HepG2 (cell line): ENCODE data around the gene ZFR2. TPM values are rescaled to one million over a fixed set of nuclear protein-coding genes. Genes with fewer than 3 reads are reported as not detected.

Experiments used
- ATAC-seq: fragments of 200-7000 bp; cut with Tn5 transposase; 3 replicates; pipeline ENCODE4 v1.9.1; 2020; ENCODE audit warnings: mild to moderate bottlenecking, moderate library complexity
- BruUV-seq: library from RNA; stranded (reverse); fragments of 400-500 nt; replicated peaks from 2 replicates; lab custom pipeline; 2021; lab: Mats Ljungman, UMichigan
- CTCF ChIA-PET: fragments of 300-600 bp; formaldehyde crosslinking; extraction: SDS; loops from one replicate; lab custom pipeline; 2021; ENCODE audit warnings: low total read pairs, inconsistent platforms, low intra/inter-chr PET ratio; lab: Yijun Ruan, JAX
- POLR2A ChIA-PET: fragments of 350-600 bp; sonication (Branson Sonifier 250); formaldehyde crosslinking; loops from one replicate; lab custom pipeline; 2020; ENCODE audit warnings: antibody characterized with exemption, inconsistent platforms; lab: Yijun Ruan, JAX
- DNase-seq: peaks from one replicate; pipeline ENCODE4 v3.0.0-alpha.2; 2015; ENCODE audit warnings: low spot score
- FAIRE-seq: peaks from 3 replicates; lab custom pipeline; 2011; peaks lifted over from hg19 to GRCh38; lab: Jason Lieb, UNC
- H2AFZ ChIP-seq: one replicate; pipeline ENCODE4 v1.6.1; 2011; ENCODE audit warnings: low read length, inconsistent platforms
- H3K27ac ChIP-seq: fragments of 300-600 bp; 3 replicates; pipeline ENCODE4 v1.8.0; 2011; ENCODE audit warnings: mixed run types, mild to moderate bottlenecking, mixed read lengths, low read length, inconsistent platforms; ENCODE audit not compliant: insufficient read depth; ENCODE audit errors: extremely low read length
- H3K27me3 ChIP-seq, 2 experiments: fragments of 200-600 bp in 1 of 2; 2 replicates in 1 of 2; 3 replicates in 1 of 2; pipeline versions ENCODE4 v1.6.0 to v1.8.0; 2011; ENCODE audit warnings: low read length in 2 of 2, mild to moderate bottlenecking in 2 of 2, moderate library complexity in 2 of 2, inconsistent platforms in 1 of 2; ENCODE audit not compliant: insufficient read depth in 2 of 2, control insufficient read depth in 1 of 2
- H3K36me3 ChIP-seq, 2 experiments: fragments of 200-600 bp in 1 of 2; replicated peaks in 1 of 2; 2 replicates in 1 of 2; 3 replicates in 1 of 2; pipeline versions ENCODE4 v1.5.1 to v1.8.0; 2011; ENCODE audit warnings: low read length in 2 of 2, inconsistent platforms in 1 of 2; ENCODE audit not compliant: insufficient read depth in 2 of 2, control insufficient read depth in 1 of 2
- H3K4me1 ChIP-seq: 2 replicates; pipeline ENCODE4 v1.5.1; 2012; ENCODE audit warnings: low read length, inconsistent platforms; ENCODE audit not compliant: insufficient read depth
- H3K4me2 ChIP-seq: 2 replicates; pipeline ENCODE4 v1.6.0; 2011; ENCODE audit warnings: low read depth, low read length, inconsistent platforms
- H3K4me3 ChIP-seq, 3 experiments: fragments of 200-600 bp in 1 of 3; sonication (generic), shearing (Covaris generic) in 1 of 3; replicated peaks in 1 of 3; 2 replicates each; pipeline ENCODE4 v1.5.1; 2011 to 2016; ENCODE audit warnings: low read length in 3 of 3, inconsistent platforms in 2 of 3, low read depth in 2 of 3, mild to moderate bottlenecking in 2 of 3, control low read depth in 1 of 3, mixed read lengths in 1 of 3; ENCODE audit not compliant: insufficient read depth in 1 of 3
- H3K79me2 ChIP-seq: one replicate; pipeline ENCODE4 v1.6.1; 2011; ENCODE audit warnings: low read length, inconsistent platforms; ENCODE audit not compliant: insufficient read depth
- H3K9ac ChIP-seq: 2 replicates; pipeline ENCODE4 v1.6.0; 2011; ENCODE audit warnings: mild to moderate bottlenecking, low read depth, low read length, inconsistent platforms; ENCODE audit not compliant: insufficient read depth
- H3K9me3 ChIP-seq: 2 replicates; pipeline ENCODE4 v1.5.1; 2012; ENCODE audit warnings: mild to moderate bottlenecking, low read length
- H4K20me1 ChIP-seq: 2 replicates; pipeline ENCODE4 v1.6.0; 2011; ENCODE audit warnings: inconsistent platforms, mild to moderate bottlenecking, low read length, moderate library complexity; ENCODE audit not compliant: insufficient read depth
- BATF2 ChIP-seq: sonication (generic); formaldehyde crosslinking; IDR thresholded peaks from 2 replicates; pipeline ENCODE4 v1.8.0; 2022; ENCODE audit warnings: mild to moderate bottlenecking, missing genetic modification reagents, moderate library complexity
- HCFC1 ChIP-seq: fragments of 150-350 bp; IDR thresholded peaks from 2 replicates; pipeline ENCODE4 v1.6.1; 2014; ENCODE audit warnings: low read depth, low read length
- MBNL3 ChIP-seq: fragments of 250-450 bp; sonication (Bioruptor Pico); conservative IDR thresholded peaks from 2 replicates; pipeline ENCODE4 v1.8.0; 2022; ENCODE audit warnings: mild to moderate bottlenecking, inconsistent platforms
- PHF5A ChIP-seq: IDR thresholded peaks from one replicate; pipeline ENCODE4 v1.6.1; 2018; ENCODE audit warnings: low read depth, missing genetic modification reagents; ENCODE audit not compliant: unreplicated experiment
- SNAPC2 ChIP-seq: sonication (generic); formaldehyde crosslinking; IDR thresholded peaks from 2 replicates; pipeline ENCODE4 v1.8.1; 2022; ENCODE audit warnings: mild to moderate bottlenecking, missing genetic modification reagents
- ZNF260 ChIP-seq: sonication (generic); formaldehyde crosslinking; IDR thresholded peaks from 2 replicates; pipeline ENCODE4 v1.4.0; 2020; ENCODE audit warnings: missing genetic modification reagents, low read depth, mild to moderate bottlenecking, borderline replicate concordance
- ZNF557 ChIP-seq: sonication (generic); formaldehyde crosslinking; IDR thresholded peaks from 2 replicates; pipeline ENCODE4 v1.4.0; 2020; ENCODE audit warnings: missing genetic modification reagents
- ZNF710 ChIP-seq: sonication (generic); formaldehyde crosslinking; IDR thresholded peaks from 2 replicates; pipeline ENCODE4 v1.5.0; 2020; ENCODE audit warnings: mild to moderate bottlenecking, missing genetic modification reagents, borderline replicate concordance
- ZNF777 ChIP-seq: sonication (generic); formaldehyde crosslinking; IDR thresholded peaks from 2 replicates; pipeline ENCODE4 v1.4.0; 2020; ENCODE audit warnings: missing genetic modification reagents
- WGBS: methylation state at CpG from one replicate; pipeline ENCODE4 v1.1.6; 2017; ENCODE audit warnings: low lambda C conversion rate; 5-methylcytosine and 5-hydroxymethylcytosine counted together
- in situ Hi-C: cut with HindIII; loops from 2 replicates; pipeline ENCODE4 v1.10.0; 2017; ENCODE audit warnings: low pct_unique_long_range_greater_than_20kb; ENCODE audit not compliant: extremely low pct_ligation_motif_present
- intact Hi-C: fragments of 100-400 bp; cut with micrococcal nuclease; formaldehyde crosslinking; loops from one replicate; pipeline ENCODE4 v1.10.0; 2022; ENCODE audit not compliant: unreplicated experiment
- polyA plus RNA-seq, 8 experiments: library from polyadenylated mRNA; depleted of rRNA in 3 of 8; stranded (reverse) in 7 of 8; unstranded in 1 of 8; fragments of >200 nt; fragmentation: Illumina TruSeq in 4 of 8; extraction: Trizol in 4 of 8; gene quantifications; 2 replicates each; pipeline versions ENCODE4 v1.2.1 to v1.2.3, GENCODE V29; 2011 to 2016; ENCODE audit warnings: low read depth in 4 of 8, missing spikeins in 1 of 8, mixed read lengths in 1 of 8; ENCODE audit not compliant: insufficient read depth in 1 of 8
- total RNA-seq, 5 experiments: library from RNA; depleted of rRNA; stranded (reverse); fragments of >200 nt; fragmentation: Illumina TruSeq; extraction: Trizol; gene quantifications; 2 replicates each; pipeline ENCODE4 v1.2.3, GENCODE V29; 2016; ENCODE audit warnings: low read depth in 1 of 5

ZFR2 gene
- total and polyA plus RNA-seq, 2 of the 13 experiments (the other 11 are each of a cell fraction or from before 2014, with no cell fraction given), result 0.37 to 0.69 TPM

GRCh38 chr19:3826163-3826562 is 42.7 kb downstream of the ZFR2 start:
- H3K9me3 ChIP-seq, result no peaks in the 10 kb centered on the region
- no peaks in the 10 kb centered on the region for H3K4me1 ChIP-seq
- no peak overlapping the region for H3K4me2 ChIP-seq
- no peak overlapping the region for H3K9ac ChIP-seq
- FAIRE-seq (no peak), ATAC-seq (peak; percentile 16; the same call in 1 of the 3 replicates), DNase-seq (no peak)
- no TSS peak for BruUV-seq
- H2AFZ ChIP-seq, result no peak overlapping the region
- in situ Hi-C loops (no loop called here), intact Hi-C loops (no loop called here)
- 35% methylated on average over 12 of the region's 12 CpGs for WGBS
- no peaks in the 10 kb centered on the region for H3K36me3 ChIP-seq
- no peak overlapping the region for H3K27ac ChIP-seq
- no peak for TF ChIP-seq ZNF710
- TF ChIP-seq ZNF777 (CRISPR knock-in tag), result no peak
- no peak for TF ChIP-seq ZNF557
- no peak for TF ChIP-seq BATF2 (CRISPR knock-in tag)
- TF ChIP-seq PHF5A (CRISPR knock-in tag), result no peak
- TF ChIP-seq ZNF260 (CRISPR knock-in tag), result no peak
- no peak for TF ChIP-seq SNAPC2 (CRISPR knock-in tag)
- TF ChIP-seq HCFC1, result no peak
- TF ChIP-seq MBNL3 (CRISPR knock-in tag), result no peak
- H3K4me3 ChIP-seq, result no peak overlapping the region
- H4K20me1 ChIP-seq, result no peaks in the 10 kb centered on the region
- POLR2A ChIA-PET, result no interaction called here
- H3K79me2 ChIP-seq, result no peaks in the 10 kb centered on the region
- CTCF ChIA-PET, result no interaction called here
- H3K27me3 ChIP-seq, result peaks cover 10 to 48% of the 10 kb centered on the region in 2 experiments; a peak in 4 of 5 replicates
